PC-3 (cell line): ENCODE results near the gene SLC16A9. TPM values are rescaled to one million over a fixed set of nuclear protein-coding genes. Genes with fewer than 3 reads are reported as not detected.

ENCODE experiments used
- ATAC-seq: fragments of 200-7000 bp; cut with Tn5 transposase; 2 replicates; pipeline ENCODE4 v1.9.1; 2020; ENCODE audit warnings: mild to moderate bottlenecking, moderate library complexity
- BruUV-seq: library from RNA; stranded (reverse); fragments of 400-500 nt; replicated peaks from 2 replicates; lab custom pipeline; 2021; lab: Mats Ljungman, UMichigan
- CTCF ChIA-PET: fragments of 300-600 bp; sonication (Branson Sonifier 250); formaldehyde crosslinking; loops from one replicate; lab custom pipeline; 2022; ENCODE audit warnings: antibody characterized with exemption; lab: Charles Lee
- POLR2A ChIA-PET: fragments of 300-600 bp; sonication (Branson Sonifier 250); formaldehyde crosslinking; loops from one replicate; lab custom pipeline; 2022; ENCODE audit warnings: antibody characterized with exemption; ENCODE audit not compliant: unreplicated experiment; lab: Charles Lee
- DNase-seq: peaks from one replicate; pipeline ENCODE4 v3.0.0-alpha.2; 2015
- H2AFZ ChIP-seq: fragments of 300-600 bp; sonication (generic); 2 replicates; pipeline ENCODE4 v1.6.0; 2016; ENCODE audit warnings: antibody characterized with exemption, low read length
- H3F3A ChIP-seq: fragments of 300-600 bp; sonication (generic); one replicate; pipeline ENCODE4 v1.6.0; 2017; ENCODE audit warnings: antibody characterized with exemption, low read length, control low read depth, mild to moderate bottlenecking; ENCODE audit not compliant: unreplicated experiment
- H3K27ac ChIP-seq: fragments of 300-600 bp; sonication (generic); 2 replicates; pipeline ENCODE4 v1.5.1; 2016; ENCODE audit warnings: mild to moderate bottlenecking, low read length
- H3K27me3 ChIP-seq: fragments of 300-600 bp; sonication (generic); 2 replicates; pipeline ENCODE4 v1.6.1; 2016; ENCODE audit warnings: low read length, mixed read lengths
- H3K36me3 ChIP-seq: fragments of 300-600 bp; sonication (generic); 2 replicates; pipeline ENCODE4 v1.6.1; 2016; ENCODE audit warnings: low read depth, mixed run types, low read length, mixed read lengths
- H3K4me1 ChIP-seq: fragments of 300-600 bp; sonication (generic); 2 replicates; pipeline ENCODE4 v1.5.1; 2016; ENCODE audit warnings: low read length; ENCODE audit not compliant: insufficient read depth
- H3K4me2 ChIP-seq: fragments of 300-600 bp; sonication (generic); 2 replicates; pipeline ENCODE4 v1.6.0; 2016; ENCODE audit warnings: low read length
- H3K4me3 ChIP-seq: fragments of 300-600 bp; sonication (generic); 2 replicates; pipeline ENCODE4 v1.5.1; 2016; ENCODE audit warnings: mild to moderate bottlenecking, low read length, mixed read lengths
- H3K79me2 ChIP-seq: fragments of 300-600 bp; sonication (generic); 2 replicates; pipeline ENCODE4 v1.6.1; 2017; ENCODE audit warnings: low read length, mixed read lengths
- H3K9ac ChIP-seq: fragments of 300-600 bp; sonication (generic); 2 replicates; pipeline ENCODE4 v1.6.0; 2016; ENCODE audit warnings: mild to moderate bottlenecking, low read length
- H3K9me2 ChIP-seq: fragments of 300-600 bp; sonication (generic); replicated peaks from 2 replicates; pipeline ENCODE4 v1.6.1; 2016; ENCODE audit warnings: mixed run types, low read length, mixed read lengths
- H3K9me3 ChIP-seq: fragments of 300-600 bp; sonication (generic); 2 replicates; pipeline ENCODE4 v1.6.1; 2016; ENCODE audit warnings: low read length, mixed read lengths
- H4K20me1 ChIP-seq: fragments of 300-600 bp; sonication (generic); 2 replicates; pipeline ENCODE4 v1.6.1; 2016; ENCODE audit warnings: low read length, mixed read lengths
- EZH2 ChIP-seq: fragments of 300-600 bp; sonication (generic); IDR thresholded peaks from one replicate; pipeline ENCODE4 v1.6.1; 2017; ENCODE audit warnings: antibody characterized with exemption, mild to moderate bottlenecking, low read length; ENCODE audit not compliant: unreplicated experiment
- EZH2phosphoT487 ChIP-seq: fragments of 300-600 bp; sonication (generic); IDR thresholded peaks from 2 replicates; pipeline ENCODE4 v1.6.1; 2018; ENCODE audit warnings: mild to moderate bottlenecking, antibody characterized with exemption, low read length, borderline replicate concordance
- intact Hi-C: fragments of 100-400 bp; cut with micrococcal nuclease; formaldehyde crosslinking; loops from 2 replicates; pipeline ENCODE4 v1.9.0; 2023
- total RNA-seq: library from RNA; depleted of rRNA; stranded (reverse); fragments of >200 nt; gene quantifications from 2 replicates; pipeline ENCODE4 v1.2.3, GENCODE V29; 2014
- TF ChIP-seq, protein P1 (sequence below): fragments of 300-600 bp; sonication (generic); conservative IDR thresholded peaks from 2 replicates; pipeline ENCODE4 v1.5.1; 2017; ENCODE audit warnings: antibody characterized with exemption, low read depth, mild to moderate bottlenecking, low read length

Gene SLC16A9
- total RNA-seq, 1 experiment from 2014 or later = 17.4 TPM

DNA sequence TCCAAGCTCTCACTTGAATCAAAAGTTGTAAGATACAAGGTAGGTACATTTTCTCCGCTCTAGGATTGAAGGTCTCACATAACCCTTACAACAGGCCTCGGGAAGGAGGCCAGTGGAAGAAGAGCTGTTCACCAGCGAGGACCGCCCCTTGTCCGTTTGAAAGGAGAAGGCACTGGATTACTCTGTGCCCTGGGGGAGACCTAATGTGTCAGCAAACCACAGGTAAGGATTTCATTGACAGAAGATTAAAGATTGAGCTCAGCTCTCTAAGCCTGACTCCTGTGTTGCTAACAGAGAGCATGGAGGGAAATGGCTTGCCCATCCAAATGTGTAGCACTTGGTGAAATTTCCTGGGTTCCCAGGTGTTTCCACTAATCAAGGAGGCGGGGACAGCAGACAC, 81.2 kb downstream of the SLC16A9 start:
- TF ChIP-seq EZH2phosphoT487 = no peak
- TF ChIP-seq, protein P1, sequence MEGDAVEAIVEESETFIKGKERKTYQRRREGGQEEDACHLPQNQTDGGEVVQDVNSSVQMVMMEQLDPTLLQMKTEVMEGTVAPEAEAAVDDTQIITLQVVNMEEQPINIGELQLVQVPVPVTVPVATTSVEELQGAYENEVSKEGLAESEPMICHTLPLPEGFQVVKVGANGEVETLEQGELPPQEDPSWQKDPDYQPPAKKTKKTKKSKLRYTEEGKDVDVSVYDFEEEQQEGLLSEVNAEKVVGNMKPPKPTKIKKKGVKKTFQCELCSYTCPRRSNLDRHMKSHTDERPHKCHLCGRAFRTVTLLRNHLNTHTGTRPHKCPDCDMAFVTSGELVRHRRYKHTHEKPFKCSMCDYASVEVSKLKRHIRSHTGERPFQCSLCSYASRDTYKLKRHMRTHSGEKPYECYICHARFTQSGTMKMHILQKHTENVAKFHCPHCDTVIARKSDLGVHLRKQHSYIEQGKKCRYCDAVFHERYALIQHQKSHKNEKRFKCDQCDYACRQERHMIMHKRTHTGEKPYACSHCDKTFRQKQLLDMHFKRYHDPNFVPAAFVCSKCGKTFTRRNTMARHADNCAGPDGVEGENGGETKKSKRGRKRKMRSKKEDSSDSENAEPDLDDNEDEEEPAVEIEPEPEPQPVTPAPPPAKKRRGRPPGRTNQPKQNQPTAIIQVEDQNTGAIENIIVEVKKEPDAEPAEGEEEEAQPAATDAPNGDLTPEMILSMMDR = no peak
- no peak for TF ChIP-seq EZH2
- ChIA-PET CTCF (interaction anchor here (0.8 kb wide), 1 partner anchor 74 kb away, joined by 3 read pairs; no protein-coding TSS in a partner anchor), POLR2A (no interaction called here)
- Histone ChIP-seq H3K9me3 (no peaks in the 10 kb centered on the region), H3K4me3 (no peak overlapping the region), H3K9me2 (no peaks in the 10 kb centered on the region), H3F3A (no peaks in the 10 kb centered on the region), H2AFZ (no peak overlapping the region), H3K36me3 (no peaks in the 10 kb centered on the region), H3K9ac (no peak overlapping the region), H4K20me1 (no peaks in the 10 kb centered on the region), H3K4me1 (peaks cover 32% of the 10 kb centered on the region), H3K27me3 (no peaks in the 10 kb centered on the region), H3K27ac (no peak overlapping the region), H3K4me2 (no peak overlapping the region), H3K79me2 (no peaks in the 10 kb centered on the region)
- intact Hi-C loops = no loop called here
- peak; percentile 65 for DNase-seq
- no TSS peak for BruUV-seq
- no peak for ATAC-seq

DNA sequence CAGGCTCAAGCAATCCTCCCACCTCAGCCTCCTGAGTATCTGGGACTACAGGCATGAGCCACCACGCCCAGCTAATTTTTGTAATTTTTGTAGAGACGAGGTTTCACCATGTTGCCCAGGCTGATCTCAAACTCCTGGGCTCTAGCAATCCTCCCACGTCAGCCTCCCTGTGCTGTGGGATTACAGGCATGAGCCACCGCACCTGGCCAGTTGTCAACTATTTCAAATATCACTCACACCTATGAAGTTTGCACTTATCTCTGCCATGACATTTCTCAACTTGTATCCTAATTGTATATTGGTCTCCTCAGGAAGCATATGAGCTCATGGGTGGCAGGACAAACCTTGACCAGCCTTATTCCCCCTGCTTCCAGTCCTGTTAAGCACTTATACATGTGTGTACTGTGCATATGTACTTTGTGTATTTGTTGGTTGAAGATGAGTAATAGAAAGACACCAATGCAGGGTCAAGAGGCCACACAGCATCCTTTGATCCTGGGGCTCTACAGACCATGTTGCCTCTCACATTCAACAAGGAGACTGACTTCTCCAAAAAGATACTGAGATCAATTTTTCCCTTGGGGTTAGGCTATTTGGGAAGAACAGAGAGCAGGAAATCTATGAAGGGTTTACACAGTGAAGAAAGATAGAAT, 82.2 kb downstream of the SLC16A9 start:
- BruUV-seq = no TSS peak

More for the DNA sequence above, 82.2 kb downstream of the SLC16A9 start:
- Histone ChIP-seq H2AFZ (no peak overlapping the region), H3K9me2 (no peaks in the 10 kb centered on the region), H3K79me2 (no peaks in the 10 kb centered on the region), H3K27ac (no peak overlapping the region), H3K9ac (no peak overlapping the region), H3K27me3 (no peaks in the 10 kb centered on the region), H3F3A (no peaks in the 10 kb centered on the region), H3K4me2 (no peak overlapping the region), H3K4me1 (peaks cover 34% of the 10 kb centered on the region), H3K4me3 (no peak overlapping the region), H3K9me3 (no peaks in the 10 kb centered on the region), H4K20me1 (no peaks in the 10 kb centered on the region), H3K36me3 (no peaks in the 10 kb centered on the region)
- intact Hi-C loops = loop anchor here (2.0 kb wide), 3 partner anchors 51 to 75 kb away; no protein-coding TSS in a partner anchor
- CTCF ChIA-PET = interaction anchor here (0.6 to 0.8 kb wide), 2 partner anchors 75 to 82 kb away, joined by 3 read pairs; partner anchors contain the start of gene SLC16A9
- POLR2A ChIA-PET = no interaction called here
- peak; percentile 36 for DNase-seq
- ATAC-seq = no peak
- no peak for TF ChIP-seq EZH2phosphoT487
- no peak for TF ChIP-seq EZH2
- TF ChIP-seq, protein P1 = no peak
